Left renal cortex interstitium (tissue), 4 donors: ENCODE measurements around the gene ITCH. TPM values are rescaled to one million over a fixed set of nuclear protein-coding genes. Genes with fewer than 3 reads are reported as not detected.

Experiments used
- DNase-seq, 4 donors: peaks; one replicate each; pipeline ENCODE4 v3.0.0-alpha.2; 2013; ENCODE audit warnings: low read depth in 4 of 4, low spot score in 2 of 4, missing footprints in 1 of 4
- polyA plus RNA-seq, 4 donors: library from polyadenylated mRNA; unstranded; fragments of 120-200 nt; gene quantifications; one replicate each; pipeline ENCODE4 v1.2.1, GENCODE V29; 2013; ENCODE audit not compliant: insufficient read length in 4 of 4

ITCH gene
- polyA plus RNA-seq, 4 donors, result 38.9 to 50.7 (median 46.2) TPM

- no peak for DNase-seq
Measured at GRCh38 chr20:34525709-34526416, 162.8 kb downstream of the ITCH start.

DNA sequence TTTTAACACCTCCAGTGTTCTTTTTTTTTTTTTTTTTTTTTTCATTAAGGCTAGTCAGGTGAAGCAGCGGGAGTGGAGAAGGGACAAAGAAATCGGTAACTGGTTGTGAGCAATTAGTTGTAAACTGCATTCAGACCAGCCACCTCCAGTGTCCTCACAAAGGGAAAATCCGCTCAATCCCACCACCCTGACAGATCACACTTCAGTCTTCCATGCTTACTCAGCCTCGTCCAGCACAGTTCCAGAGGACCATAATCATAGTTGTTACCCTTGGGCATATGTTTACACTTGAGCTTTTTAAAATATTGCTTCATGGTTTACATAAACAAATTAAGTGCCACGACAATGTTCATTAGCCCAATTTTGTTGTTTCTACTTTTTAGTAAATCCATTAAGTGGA is 163.4 kb downstream of the ITCH start:
- no peak for DNase-seq

GRCh38 chr20:34527016-34527415 is 163.9 kb downstream of the ITCH start:
- no peak for DNase-seq

- no peak for DNase-seq
Measured at GRCh38 chr20:34528921-34529297, 165.8 kb downstream of the ITCH start.

- DNase-seq, result no peak
Measured at GRCh38 chr20:34529742-34530141, 166.7 kb downstream of the ITCH start.

DNA sequence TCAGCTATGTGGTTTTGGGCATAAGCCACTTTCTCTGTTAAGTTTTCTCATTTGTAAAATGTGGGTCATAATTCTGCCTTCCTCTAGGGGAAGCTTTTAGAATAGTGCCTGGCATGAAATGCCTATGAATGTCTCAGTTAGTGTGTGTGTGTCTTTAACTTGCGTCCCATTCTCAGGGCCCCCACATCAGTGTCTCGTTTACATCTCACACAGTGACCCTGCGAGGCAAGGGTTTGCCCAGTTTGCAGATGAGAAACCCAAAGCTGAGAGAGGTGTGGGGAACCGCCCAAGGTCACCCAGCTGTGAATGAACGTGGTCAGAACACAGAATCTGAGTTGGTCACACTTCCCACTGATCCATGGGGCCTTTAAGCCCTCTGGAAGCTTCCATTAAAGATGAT is 167.3 kb downstream of the ITCH start:
- DNase-seq, result no peak

GRCh38 chr20:34531608-34532265 is 168.7 kb downstream of the ITCH start:
- no peak for DNase-seq

DNA sequence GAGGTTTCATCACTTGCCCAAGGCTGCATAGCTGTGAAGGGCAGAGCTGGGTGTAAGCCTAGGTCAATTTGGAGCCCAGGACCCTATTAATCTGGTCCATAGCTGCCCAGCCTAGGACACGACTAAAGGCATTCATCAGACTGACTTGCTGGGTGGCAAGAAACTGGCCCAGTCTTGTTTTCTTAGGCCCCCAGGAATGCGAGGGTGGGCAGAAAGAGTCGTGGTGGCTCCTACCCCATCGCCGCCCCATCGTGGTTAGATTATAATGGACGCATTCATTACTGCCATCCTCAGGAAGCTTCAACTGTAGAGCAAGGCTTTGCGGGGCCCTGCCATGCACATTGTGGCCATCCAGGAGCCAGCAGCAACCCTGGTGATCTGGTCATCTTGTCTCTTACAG is 169.2 kb downstream of the ITCH start:
- no peak for DNase-seq

GRCh38 chr20:34532756-34533155 is 169.7 kb downstream of the ITCH start:
- DNase-seq, result no peak

DNA sequence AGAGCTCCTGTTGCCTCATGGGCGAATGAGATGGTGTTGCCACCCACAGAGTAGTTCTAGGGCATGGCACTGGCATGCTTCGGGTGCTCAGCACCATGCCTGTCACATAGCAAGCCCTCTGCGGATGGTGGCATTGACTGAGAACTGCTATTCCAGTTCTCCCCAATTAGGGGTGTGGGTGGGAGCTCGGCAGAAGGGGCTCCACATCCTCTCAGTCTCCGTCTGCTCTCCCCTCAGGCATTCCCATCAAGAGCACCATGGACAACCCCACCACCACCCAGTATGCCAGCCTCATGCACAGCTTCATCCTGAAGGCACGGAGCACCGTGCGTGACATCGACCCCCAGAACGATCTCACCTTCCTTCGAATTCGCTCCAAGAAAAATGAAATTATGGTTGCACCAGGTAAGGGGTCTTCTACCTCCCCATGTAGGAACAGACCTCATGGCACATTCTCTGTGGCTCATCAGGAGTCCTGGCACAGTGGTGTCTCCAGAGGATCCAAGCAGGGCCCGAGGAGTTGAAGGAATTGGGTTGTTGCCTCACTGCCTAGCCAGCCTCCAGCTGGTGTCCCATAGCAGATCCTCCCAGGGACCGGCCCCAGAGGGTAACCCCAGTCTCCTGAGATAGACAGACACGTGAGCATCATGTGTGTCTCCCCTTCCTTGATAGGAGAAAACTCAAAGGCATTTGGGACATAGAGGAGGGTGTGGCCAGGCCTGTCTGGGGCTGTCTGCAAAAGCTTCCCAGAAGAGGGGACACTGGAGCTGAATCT is 171.5 kb downstream of the ITCH start:
- DNase-seq, result no peak

DNA sequence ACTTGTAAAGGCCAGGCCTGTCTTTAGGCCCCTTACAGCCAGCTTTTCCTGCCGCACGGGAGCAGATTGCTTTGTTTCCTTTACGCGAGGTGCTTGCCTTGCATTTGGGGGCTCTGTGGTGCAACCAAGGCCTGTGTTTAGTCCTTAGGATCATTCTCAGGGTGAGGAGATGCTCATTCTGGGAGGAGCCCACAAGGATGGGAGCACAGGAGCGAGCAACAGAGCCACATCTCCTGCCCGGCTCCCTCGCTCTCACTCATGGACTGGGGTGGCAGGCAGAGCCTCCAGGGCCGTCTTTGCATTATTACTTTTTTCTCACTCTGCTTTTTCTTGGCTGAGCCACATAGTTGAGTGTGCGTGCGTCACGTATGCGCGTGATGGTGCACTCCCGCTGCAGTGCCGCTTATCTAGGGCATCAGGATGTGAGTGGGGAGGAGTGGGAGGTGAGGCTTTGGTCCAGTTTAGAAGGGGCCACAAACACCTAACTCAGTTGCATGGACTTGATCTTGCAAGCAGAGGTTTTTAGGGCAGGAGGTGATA is 172.3 kb downstream of the ITCH start:
- DNase-seq, result no peak

DNA sequence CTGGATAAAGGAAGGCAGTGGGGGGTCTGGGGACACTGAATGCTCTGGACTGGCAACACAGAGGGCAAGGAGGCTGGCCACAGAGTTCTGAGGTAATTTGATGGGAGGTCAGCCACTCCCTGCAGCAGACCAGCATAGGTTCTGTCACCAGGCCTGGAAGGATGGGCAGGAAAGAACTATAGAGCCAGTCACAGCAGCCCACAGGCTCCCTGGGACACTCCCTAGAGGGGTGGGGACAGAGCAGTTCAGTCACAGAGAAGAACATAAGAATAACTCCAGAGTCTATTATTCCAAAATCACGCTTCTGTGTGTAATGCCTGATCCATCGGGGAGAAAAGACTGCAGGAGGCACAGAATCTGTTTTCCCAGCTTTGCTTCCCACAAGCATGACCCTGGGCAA is 172.8 kb downstream of the ITCH start:
- no peak for DNase-seq

DNA sequence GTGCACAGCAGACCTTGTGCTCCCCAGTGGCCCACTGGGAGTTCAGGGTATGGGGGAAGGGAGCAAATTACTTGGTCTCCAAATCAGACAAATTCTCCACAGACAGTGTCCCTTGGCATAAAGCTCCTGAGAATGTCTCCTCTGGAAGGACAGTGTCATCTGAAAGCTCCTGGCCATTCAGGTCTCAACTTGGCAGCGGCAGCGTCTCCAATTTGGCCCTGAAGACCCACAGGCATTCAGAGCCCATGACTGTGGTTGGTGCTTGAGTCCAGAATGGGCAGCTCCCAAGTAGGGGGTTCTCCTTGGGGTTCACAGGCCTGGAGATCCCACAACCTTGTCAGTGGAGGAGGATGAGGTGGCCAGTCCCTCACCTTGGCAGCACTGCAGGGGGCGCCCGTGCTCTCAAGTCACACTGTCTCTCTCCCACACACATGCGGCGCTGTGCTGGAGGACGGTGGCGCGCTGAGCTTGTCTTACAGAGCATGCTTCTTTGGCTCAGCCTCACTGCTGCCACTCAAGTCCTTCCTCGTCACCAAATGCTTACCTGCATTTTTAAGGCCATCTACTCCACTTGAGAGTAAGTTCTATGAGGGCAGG is 173.8 kb downstream of the ITCH start:
- DNase-seq, result no peak

DNA sequence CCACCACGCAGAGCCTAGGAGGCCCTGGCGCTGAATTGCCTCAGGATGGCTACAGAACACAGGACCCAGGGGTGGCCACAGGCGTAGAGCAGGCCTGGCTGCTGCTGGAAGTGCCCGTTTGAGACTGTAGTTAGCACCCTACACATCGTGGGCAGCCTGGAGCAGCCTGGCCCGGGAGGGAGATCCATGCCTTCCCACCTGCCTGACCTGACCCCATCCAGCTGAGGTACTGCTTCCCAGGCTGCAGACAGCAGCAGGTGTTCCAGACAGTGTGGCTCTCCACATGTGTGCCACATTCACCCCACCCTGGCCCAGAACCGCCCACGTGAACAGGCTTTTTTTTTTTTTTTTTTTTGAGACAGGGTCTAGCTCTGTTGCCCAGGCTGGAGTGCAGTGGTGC is 174.6 kb downstream of the ITCH start:
- DNase-seq, result no peak

GRCh38 chr20:34538671-34539123 is 175.6 kb downstream of the ITCH start:
- no peak for DNase-seq

- no peak for DNase-seq
Measured at GRCh38 chr20:34539756-34540155, 176.7 kb downstream of the ITCH start.

DNA sequence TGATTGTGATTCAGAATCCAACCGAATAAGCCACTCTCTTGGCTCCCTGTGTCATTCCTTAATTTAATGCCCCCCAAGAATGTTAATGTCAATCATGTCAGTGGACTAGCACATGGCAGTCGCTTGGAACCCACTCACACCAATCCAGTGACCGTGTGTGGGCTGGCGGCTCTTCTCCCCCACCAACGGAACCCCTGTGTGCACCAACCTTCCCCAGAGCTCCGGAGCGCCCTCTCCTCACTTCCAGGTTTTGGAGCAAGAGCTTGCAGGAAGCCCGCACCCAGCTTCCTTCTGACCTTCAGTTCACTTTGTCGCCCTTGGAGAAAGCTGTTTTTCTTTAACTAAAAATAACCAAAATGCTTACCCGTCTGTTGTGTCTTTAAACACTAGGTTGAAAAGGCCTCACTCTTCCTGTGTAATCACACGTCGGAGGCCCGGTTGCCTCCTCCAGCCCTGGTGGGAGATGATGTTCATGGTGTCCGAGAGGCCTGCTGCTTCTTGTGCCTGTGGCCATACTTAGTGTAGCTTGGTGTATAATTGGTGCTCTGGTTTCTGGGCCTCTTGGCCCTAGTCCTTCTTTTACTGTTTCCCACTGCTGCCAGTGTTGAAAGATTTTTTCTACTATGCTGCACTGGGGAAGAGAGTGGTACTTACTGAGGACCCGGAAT is 177.7 kb downstream of the ITCH start:
- no peak for DNase-seq

DNA sequence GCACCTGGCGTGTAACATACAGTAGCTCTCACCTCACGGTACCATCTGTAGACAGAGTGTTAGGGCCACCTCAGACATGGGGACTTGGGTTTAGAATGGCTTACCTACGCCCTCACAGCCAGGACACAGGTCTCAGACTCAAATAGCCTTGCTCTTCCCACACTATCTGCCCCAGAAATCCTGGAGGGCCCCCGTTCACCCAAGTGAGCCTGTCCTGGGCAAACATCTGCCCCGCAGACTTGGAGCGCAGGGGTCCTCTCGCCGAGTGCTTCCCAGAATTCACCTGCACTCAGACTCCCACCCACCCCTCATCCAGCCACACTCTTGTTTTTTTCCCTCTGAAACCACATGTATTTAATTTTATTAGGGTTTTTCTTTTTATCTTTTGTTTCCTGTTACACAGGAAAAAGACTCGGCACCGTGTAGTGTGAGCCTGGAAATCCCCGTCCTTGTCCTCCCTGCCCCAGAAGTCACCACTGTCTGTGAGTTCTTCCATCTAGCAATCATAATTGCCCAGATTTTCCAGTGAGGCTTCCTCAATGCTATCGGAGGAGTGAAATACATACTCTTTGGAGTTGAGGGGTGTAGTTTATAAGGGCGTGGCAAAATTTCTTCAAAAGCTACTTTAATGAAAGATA is 178.3 kb downstream of the ITCH start:
- no peak for DNase-seq

- DNase-seq, result no peak
Measured at GRCh38 chr20:34541917-34542316, 178.8 kb downstream of the ITCH start.

DNA sequence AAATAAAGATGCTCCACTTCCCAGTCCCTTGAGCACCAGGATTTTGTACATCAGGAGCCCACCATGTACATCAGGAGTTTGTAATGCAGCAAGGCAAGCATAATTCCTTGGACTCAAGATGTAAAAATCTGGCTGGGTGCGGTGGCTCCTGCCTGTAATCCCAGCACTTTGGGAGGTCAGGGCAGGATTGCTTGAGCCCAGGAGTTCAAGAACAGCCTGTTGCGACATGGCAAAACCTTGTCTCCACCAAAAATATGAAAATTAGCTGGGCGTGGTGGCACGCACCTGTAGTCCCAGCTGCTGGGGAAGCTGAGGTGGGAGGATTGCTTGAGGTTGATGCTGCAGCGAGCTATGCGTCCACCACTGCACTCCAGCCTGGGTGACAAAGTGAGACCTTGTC is 179.4 kb downstream of the ITCH start:
- DNase-seq, result no peak
